Upper lobe of left lung (tissue), 6 donors: ENCODE measurements around the gene PITPNM3. TPM values are rescaled to one million over a fixed set of nuclear protein-coding genes. Genes with fewer than 3 reads are reported as not detected.
"Not testable (repeated sequence)": the region's sequence is repeated elsewhere in the genome, so short reads cannot be mapped to it uniquely, and the experiment has no call there.

Experiments used
- ATAC-seq, 2 donors: fragments of 200-7000 bp; cut with Tn5 transposase; one replicate each; pipeline ENCODE4 v1.9.1; 2022; ENCODE audit warnings: mild to moderate bottlenecking in 2 of 2, moderate library complexity in 2 of 2; ENCODE audit not compliant: low FRiP score in 2 of 2
- DNase-seq, 2 donors: peaks; one replicate each; pipeline ENCODE4 v3.0.0-alpha.2; 2019 to 2020
- H3K27ac ChIP-seq, 4 donors: fragments of 200-600 bp; sonication (generic); one replicate each; pipeline ENCODE4 v1.5.1; 2016 to 2019
- H3K27me3 ChIP-seq, 4 donors: fragments of 200-600 bp; sonication (generic); one replicate each; pipeline ENCODE4 v1.5.1; 2017 to 2019
- H3K36me3 ChIP-seq, 4 donors: fragments of 200-600 bp; sonication (generic); one replicate each; pipeline ENCODE4 v1.5.1; 2016 to 2019
- H3K4me1 ChIP-seq, 4 donors: fragments of 200-600 bp; sonication (generic); one replicate each; pipeline ENCODE4 v1.5.1; 2018 to 2019
- H3K4me3 ChIP-seq, 4 donors: fragments of 200-600 bp; sonication (generic); one replicate each; pipeline ENCODE4 v1.5.1; 2017 to 2019; ENCODE audit warnings: mild to moderate bottlenecking in 2 of 4, moderate library complexity in 1 of 4
- H3K9me3 ChIP-seq, 4 donors: fragments of 200-600 bp; sonication (generic); one replicate each; pipeline ENCODE4 v1.5.1; 2018 to 2019
- EP300 ChIP-seq, 4 donors: sonication (generic); formaldehyde crosslinking; IDR thresholded peaks; one replicate each; pipeline ENCODE4 v1.5.1; 2017; ENCODE audit warnings: antibody characterized with exemption in 4 of 4, control low read depth in 2 of 4
- POLR2A ChIP-seq, 4 donors: fragments of 450-650 bp; IDR thresholded peaks; one replicate each; pipeline ENCODE4 v1.5.1; 2016 to 2017; ENCODE audit warnings: antibody characterized with exemption in 4 of 4, mild to moderate bottlenecking in 2 of 4
- POLR2AphosphoS5 ChIP-seq, 2 donors: sonication (generic); formaldehyde crosslinking; IDR thresholded peaks; one replicate each; pipeline ENCODE4 v1.5.1; 2017; ENCODE audit warnings: antibody characterized with exemption in 2 of 2
- WGBS, 2 donors: methylation state at CpG; one replicate each; pipeline ENCODE4 v1.1.5; 2017 to 2018; 5-methylcytosine and 5-hydroxymethylcytosine counted together
- total RNA-seq, 6 donors: library from RNA; depleted of rRNA in 4 of 6; stranded (reverse); fragments of >200 nt in 4 of 6; gene quantifications; one replicate each; pipeline versions ENCODE4 v1.1.0 to v1.2.1, GENCODE V29; 2016 to 2021
- TF ChIP-seq, protein P1 (sequence below), 6 experiments: fragments of 450-650 bp in 4 of 6; fragments of 200-600 bp in 2 of 6; sonication (generic) in 2 of 6; IDR thresholded peaks; one replicate each; pipeline ENCODE4 v1.5.1; 2016 to 2019; ENCODE audit warnings: antibody characterized with exemption in 6 of 6
- donor health status: DM: no; HTN: no; CAD: no; lungs with moderate emphysema.
- donor health status: DM: no; HTN: yes; CAD: no; lungs with severe emphysema.

Gene PITPNM3
- total RNA-seq, 6 donors from 2014 or later, result 10.3 to 16.3 (median 12.5) TPM

DNA sequence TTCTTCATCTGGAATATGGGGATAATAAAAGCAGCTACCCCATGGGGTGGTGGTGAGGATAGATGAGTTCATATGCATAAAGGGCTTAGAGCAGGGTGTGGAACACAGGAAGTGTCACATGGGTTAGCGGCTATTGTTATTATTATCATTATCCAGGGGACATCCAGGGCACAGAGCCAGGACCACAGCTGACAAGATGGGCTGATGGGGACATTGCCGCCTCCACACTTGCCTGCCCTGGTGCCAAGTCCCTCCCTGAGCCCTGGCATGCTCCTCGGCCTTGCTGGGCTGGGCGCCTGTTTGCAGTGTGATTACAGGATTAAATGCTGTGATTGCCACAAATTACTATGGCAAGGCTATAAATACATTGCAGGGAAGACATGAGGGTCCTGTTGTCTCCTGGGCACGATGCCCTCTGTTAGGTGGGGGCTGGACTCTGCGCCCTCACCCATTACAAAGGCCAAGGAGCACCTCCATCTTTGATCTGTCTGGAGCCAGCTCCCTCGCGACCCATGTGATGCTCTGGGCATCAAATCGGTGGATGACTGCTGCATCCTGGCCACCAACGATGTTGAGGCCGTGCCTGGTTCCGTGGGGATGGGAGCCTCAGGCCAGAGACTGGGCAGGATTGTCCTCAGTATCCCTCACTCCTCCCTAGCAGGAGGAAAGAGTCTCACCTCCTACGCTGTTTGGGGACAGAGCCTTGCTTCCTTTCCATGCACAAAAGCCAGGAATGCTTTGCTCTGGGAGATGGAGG is 68.9 kb downstream of the PITPNM3 start:
- peak in 1 of 2 donors; percentile 28 for DNase-seq
- H3K27me3 ChIP-seq, result no peaks in the 10 kb centered on the region
- WGBS, 2 donors, result 54 to 70% methylated on average over 3 to 13 of the region's 13 CpGs
- H3K4me3 ChIP-seq, result no peak overlapping the region
- H3K36me3 ChIP-seq, result no peaks in the 10 kb centered on the region
- no peak for TF ChIP-seq EP300 (IDR thresholded peaks at IDR 0.05)
- TF ChIP-seq POLR2AphosphoS5 (IDR thresholded peaks at IDR 0.05), result peak in 1 of 2 donors; percentile 45
- peak in 1 of 2 donors; percentile 11 for ATAC-seq
- peaks cover 0 to 6% (median 3%) of the 10 kb centered on the region in 4 donors for H3K4me1 ChIP-seq
- H3K9me3 ChIP-seq, result no peaks in the 10 kb centered on the region
- H3K27ac ChIP-seq, result peak overlapping the region in 1 of 4 donors; percentile 24

DNA sequence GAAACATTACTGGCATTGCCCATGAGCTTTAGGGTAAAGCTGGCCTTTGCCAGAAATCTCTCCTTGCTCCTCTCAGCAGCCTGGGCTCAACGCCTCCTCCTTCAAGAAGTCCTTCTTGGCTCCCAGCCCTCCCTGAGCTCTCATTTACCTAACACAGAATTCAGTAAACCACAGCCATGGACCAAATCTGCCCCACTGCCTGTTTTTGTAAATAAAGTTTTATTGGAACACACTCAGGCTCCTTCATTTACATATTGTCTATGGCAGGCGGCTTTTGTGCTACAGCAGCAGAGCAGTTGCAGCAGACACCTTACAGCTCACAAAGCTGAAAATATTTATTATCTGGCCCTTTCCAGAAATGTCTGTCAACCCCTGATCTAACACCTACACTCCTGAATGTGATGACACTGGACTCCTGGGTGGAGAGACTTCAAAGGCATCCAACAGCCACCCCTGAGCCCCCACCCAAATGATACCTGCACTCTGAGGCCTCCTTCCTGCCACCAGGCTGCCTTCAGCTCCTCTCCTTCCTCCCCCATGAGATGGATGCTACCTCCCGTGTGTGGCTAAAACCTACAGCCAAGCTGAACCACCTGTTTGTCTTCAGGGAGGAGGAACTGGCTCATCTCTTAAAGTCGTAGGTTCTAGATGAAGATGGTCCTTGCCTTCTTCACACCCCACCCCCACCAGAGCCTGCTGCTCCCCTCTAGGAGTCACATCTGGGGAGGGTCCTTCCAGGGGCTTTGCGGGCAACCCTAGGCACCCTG is 70.5 kb downstream of the PITPNM3 start:
- Histone ChIP-seq H3K27ac (peak overlapping the region in 1 of 4 donors; percentile 24), H3K27me3 (no peaks in the 10 kb centered on the region), H3K9me3 (no peaks in the 10 kb centered on the region), H3K36me3 (no peaks in the 10 kb centered on the region), H3K4me1 (peaks cover 0 to 6% (median 3%) of the 10 kb centered on the region in 4 donors), H3K4me3 (no peak overlapping the region)
- DNase-seq, result no peak
- TF ChIP-seq, protein P1, sequence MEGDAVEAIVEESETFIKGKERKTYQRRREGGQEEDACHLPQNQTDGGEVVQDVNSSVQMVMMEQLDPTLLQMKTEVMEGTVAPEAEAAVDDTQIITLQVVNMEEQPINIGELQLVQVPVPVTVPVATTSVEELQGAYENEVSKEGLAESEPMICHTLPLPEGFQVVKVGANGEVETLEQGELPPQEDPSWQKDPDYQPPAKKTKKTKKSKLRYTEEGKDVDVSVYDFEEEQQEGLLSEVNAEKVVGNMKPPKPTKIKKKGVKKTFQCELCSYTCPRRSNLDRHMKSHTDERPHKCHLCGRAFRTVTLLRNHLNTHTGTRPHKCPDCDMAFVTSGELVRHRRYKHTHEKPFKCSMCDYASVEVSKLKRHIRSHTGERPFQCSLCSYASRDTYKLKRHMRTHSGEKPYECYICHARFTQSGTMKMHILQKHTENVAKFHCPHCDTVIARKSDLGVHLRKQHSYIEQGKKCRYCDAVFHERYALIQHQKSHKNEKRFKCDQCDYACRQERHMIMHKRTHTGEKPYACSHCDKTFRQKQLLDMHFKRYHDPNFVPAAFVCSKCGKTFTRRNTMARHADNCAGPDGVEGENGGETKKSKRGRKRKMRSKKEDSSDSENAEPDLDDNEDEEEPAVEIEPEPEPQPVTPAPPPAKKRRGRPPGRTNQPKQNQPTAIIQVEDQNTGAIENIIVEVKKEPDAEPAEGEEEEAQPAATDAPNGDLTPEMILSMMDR (IDR thresholded peaks at IDR 0.05), result no peak
- TF ChIP-seq EP300 (IDR thresholded peaks at IDR 0.05) (no peak), POLR2AphosphoS5 (IDR thresholded peaks at IDR 0.05) (no peak)
- WGBS, 2 donors, result 73 to 87% methylated on average over 2 to 5 of the region's 5 CpGs
- no peak for ATAC-seq

DNA sequence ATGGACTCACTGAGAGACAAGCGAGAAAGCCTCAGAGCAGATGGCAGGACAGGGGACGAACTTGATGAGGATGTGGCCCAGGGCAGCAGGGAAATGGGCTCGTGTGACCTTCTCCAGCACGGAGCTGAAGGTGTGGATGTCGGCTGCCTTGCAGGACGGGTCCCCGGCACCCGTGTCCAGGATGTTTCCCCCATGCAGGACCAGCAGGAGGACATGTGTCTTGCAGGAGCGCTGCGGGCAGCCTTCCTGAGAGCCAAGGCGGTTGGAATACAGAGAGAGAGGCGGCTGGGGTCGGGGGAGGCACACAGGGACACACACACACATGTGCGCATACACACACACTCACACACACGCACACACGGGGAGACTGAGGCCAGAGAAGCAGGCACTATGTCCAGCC is 72.8 kb downstream of the PITPNM3 start:
- peak in 1 of 2 donors; percentile 58 for DNase-seq
- TF ChIP-seq POLR2A (IDR thresholded peaks at IDR 0.05), result no peak
- TF ChIP-seq, protein P1 (IDR thresholded peaks at IDR 0.05), result no peak
- no peak for TF ChIP-seq EP300 (IDR thresholded peaks at IDR 0.05)
- no peak for TF ChIP-seq POLR2AphosphoS5 (IDR thresholded peaks at IDR 0.05)
- no peak overlapping the region for H3K27ac ChIP-seq
- WGBS, 2 donors, result 92 to 95% methylated on average over 16 of the region's 16 CpGs
- no peaks in the 10 kb centered on the region for H3K9me3 ChIP-seq
- ATAC-seq, result no peak
- no peaks in the 10 kb centered on the region for H3K36me3 ChIP-seq
- H3K4me1 ChIP-seq, result peaks cover 0 to 9% (median 3%) of the 10 kb centered on the region in 4 donors
- H3K4me3 ChIP-seq, result no peak overlapping the region
- H3K27me3 ChIP-seq, result no peaks in the 10 kb centered on the region

DNA sequence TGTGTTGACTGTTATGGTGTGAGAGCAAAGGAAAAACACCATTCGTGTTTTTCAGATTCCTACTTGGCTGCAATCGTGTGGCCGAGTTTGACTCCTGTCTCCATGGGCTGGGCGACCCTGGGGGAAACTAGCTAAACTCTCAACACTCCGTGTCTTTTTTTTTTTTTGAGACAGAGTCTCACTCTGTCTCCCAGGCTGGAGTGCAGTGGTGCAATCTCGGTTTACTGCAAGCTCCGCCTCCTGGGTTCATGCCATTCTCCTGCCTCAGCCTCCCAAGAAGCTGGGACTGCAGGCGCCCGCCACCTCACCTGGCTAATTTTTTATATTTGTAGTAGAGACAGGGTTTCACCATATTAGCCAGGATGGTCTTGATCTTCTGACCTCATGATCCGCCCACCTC is 73.6 kb downstream of the PITPNM3 start:
- not testable (repeated sequence) for H3K4me1 ChIP-seq, H3K9me3 ChIP-seq, H3K27me3 ChIP-seq, H3K27ac ChIP-seq, H3K4me3 ChIP-seq, DNase-seq, ATAC-seq, H3K36me3 ChIP-seq
- WGBS, 2 donors, result 70 to 86% methylated on average over 10 of the region's 10 CpGs

DNA sequence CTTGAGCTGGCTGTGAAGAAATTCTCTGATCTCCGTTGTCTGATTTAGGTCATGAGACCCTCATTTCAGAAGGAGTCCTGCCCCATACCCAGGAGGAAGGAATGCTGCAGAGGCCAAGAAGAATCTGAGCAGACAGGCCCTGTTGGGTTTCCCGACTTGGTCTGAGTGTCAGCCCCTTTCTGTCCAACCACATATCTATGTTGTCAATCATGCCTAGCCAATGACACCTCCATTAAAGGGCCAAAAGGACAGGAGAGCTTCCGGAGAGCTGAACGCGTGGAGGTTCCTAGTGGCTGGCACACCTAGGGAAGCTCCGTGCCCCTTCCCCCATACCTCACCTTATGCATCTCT is 74.3 kb downstream of the PITPNM3 start:
- TF ChIP-seq POLR2A (IDR thresholded peaks at IDR 0.05), result no peak
- TF ChIP-seq POLR2AphosphoS5 (IDR thresholded peaks at IDR 0.05), result no peak
- no peak for TF ChIP-seq EP300 (IDR thresholded peaks at IDR 0.05)
- TF ChIP-seq, protein P1 (IDR thresholded peaks at IDR 0.05), result no peak
- 85 to 87% methylated on average over 6 of the region's 6 CpGs for WGBS, 2 donors

More for the DNA sequence above, 74.3 kb downstream of the PITPNM3 start:
- ATAC-seq (no peak), DNase-seq (no peak)
- Histone ChIP-seq H3K36me3 (no peaks in the 10 kb centered on the region), H3K4me1 (peaks cover 0 to 3% (median 0%) of the 10 kb centered on the region in 4 donors), H3K4me3 (no peak overlapping the region), H3K27ac (no peak overlapping the region), H3K27me3 (no peaks in the 10 kb centered on the region), H3K9me3 (no peaks in the 10 kb centered on the region)
